ENCODE results near the gene PON1.

DNA sequence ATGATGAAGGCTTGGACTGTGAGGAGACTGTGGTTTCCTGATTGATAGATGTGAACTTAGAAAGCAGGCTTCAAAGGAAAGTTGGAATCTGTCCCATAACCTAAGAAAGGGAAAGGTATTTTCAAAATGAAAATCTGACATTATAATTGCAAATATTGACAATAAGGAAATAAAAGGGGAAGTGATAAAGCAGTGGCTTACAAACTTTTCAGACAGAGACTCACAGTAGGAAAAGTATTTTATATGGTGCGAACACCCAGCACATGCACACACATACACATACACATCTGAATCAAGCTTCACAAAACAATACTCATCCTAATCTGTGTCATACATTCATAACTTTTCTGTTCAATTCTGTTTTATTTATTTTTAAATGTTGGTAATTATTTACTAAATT lies 4.8 kb downstream of the PON1 start:
- TF ChIP-seq POLR2A (IDR thresholded peaks at IDR 0.05) (no peak), CTCF (IDR thresholded peaks at IDR 0.05) (no peak)
